Measurements from ENCODE around the gene CDH4.

GRCh38 chr20:61677928-61678327 lies 425.9 kb downstream of the CDH4 start:
- TF ChIP-seq MYNN (CRISPR knock-in tag; IDR thresholded peaks at IDR 0.05; ENCODE audit: low read depth) (no peak), PHF8 (CRISPR knock-in tag; IDR thresholded peaks at IDR 0.05) (no peak), POLR2A (IDR thresholded peaks at IDR 0.05; ENCODE audit: insufficient read depth in 1 of 2, low read depth in 2 of 2, low read length in 2 of 2) (no peak)

All from HepG2 (cell line).